K562 (cell line): ENCODE data around the gene RNF6. TPM values are rescaled to one million over a fixed set of nuclear protein-coding genes. Genes with fewer than 3 reads are reported as not detected.

Source experiments
- ATAC-seq: fragments of 200-7000 bp; cut with Tn5 transposase; 3 replicates; pipeline ENCODE4 v1.9.1; 2020; ENCODE audit warnings: moderate library complexity
- BruUV-seq: library from RNA; stranded (reverse); fragments of 400-500 nt; replicated peaks from 2 replicates; lab custom pipeline; 2021; lab: Mats Ljungman, UMichigan
- CTCF ChIA-PET: fragments of 300-600 bp; formaldehyde crosslinking; extraction: SDS; loops from one replicate; lab custom pipeline; 2021; ENCODE audit warnings: low intra/inter-chr PET ratio; lab: Yijun Ruan, JAX
- POLR2A ChIA-PET: fragments of 300-600, 350-650 bp; sonication (Branson Sonifier 250); formaldehyde crosslinking; extraction: SDS; loops from one replicate; lab custom pipeline; 2021; ENCODE audit warnings: antibody characterized with exemption, inconsistent platforms; lab: Yijun Ruan, JAX
- DNase-seq, 4 experiments: peaks; one replicate each; pipeline versions ENCODE4 v3.0.0 to v3.0.0-alpha.2; 2011 to 2018; ENCODE audit warnings: low spot score in 3 of 4, mixed read lengths in 3 of 4; ENCODE audit errors: extremely low read depth in 1 of 4
- FAIRE-seq: peaks from 2 replicates; lab custom pipeline; 2011; peaks lifted over from hg19 to GRCh38; lab: Jason Lieb, UNC
- H2AFZ ChIP-seq: 2 replicates; pipeline ENCODE4 v1.6.0; 2011; ENCODE audit warnings: low read depth, low read length, control low read depth, inconsistent platforms
- H3K27ac ChIP-seq: fragments of 200-600 bp; 3 replicates; pipeline ENCODE4 v1.8.0; 2011; ENCODE audit warnings: low read depth, mild to moderate bottlenecking, control low read depth, inconsistent platforms, low read length, moderate library complexity, mixed read lengths; ENCODE audit errors: extremely low read depth
- H3K27me3 ChIP-seq, 2 experiments: fragments of 300-600 bp in 1 of 2; 2 replicates in 1 of 2; 3 replicates in 1 of 2; pipeline versions ENCODE4 v1.6.0 to v1.8.0; 2011; ENCODE audit warnings: inconsistent platforms in 2 of 2, low read length in 2 of 2, mild to moderate bottlenecking in 1 of 2, mixed read lengths in 1 of 2, moderate library complexity in 1 of 2; ENCODE audit not compliant: control insufficient read depth in 2 of 2, insufficient read depth in 2 of 2
- H3K36me3 ChIP-seq: fragments of 300-600 bp; 3 replicates; pipeline ENCODE4 v1.8.0; 2011; ENCODE audit warnings: mild to moderate bottlenecking, low read length, inconsistent platforms; ENCODE audit not compliant: control insufficient read depth, insufficient read depth
- H3K4me1 ChIP-seq, 2 experiments: fragments of 200-600 bp in 1 of 2; replicated peaks in 1 of 2; 2 replicates in 1 of 2; 3 replicates in 1 of 2; pipeline versions ENCODE4 v1.5.1 to v1.8.0; 2011; ENCODE audit warnings: inconsistent platforms in 2 of 2, low read length in 2 of 2, mild to moderate bottlenecking in 1 of 2, mixed read lengths in 1 of 2, moderate library complexity in 1 of 2; ENCODE audit not compliant: control insufficient read depth in 2 of 2, insufficient read depth in 2 of 2
- H3K4me2 ChIP-seq: 2 replicates; pipeline ENCODE4 v1.6.1; 2011; ENCODE audit warnings: low read length, control low read depth, inconsistent platforms, mixed read lengths; ENCODE audit not compliant: insufficient read depth
- H3K4me3 ChIP-seq: fragments of 200-600 bp; sonication (generic), shearing (Covaris generic); 2 replicates; pipeline ENCODE4 v1.5.1; 2016; ENCODE audit warnings: control low read depth, inconsistent platforms
- H3K79me2 ChIP-seq: fragments of 200-600 bp; 3 replicates; pipeline ENCODE4 v1.8.0; 2011; ENCODE audit warnings: low read length, inconsistent platforms; ENCODE audit not compliant: control insufficient read depth, insufficient read depth
- H3K9ac ChIP-seq, 2 experiments: 2 replicates each; pipeline versions ENCODE4 v1.6.0 to v1.6.1; 2011; ENCODE audit warnings: low read depth in 2 of 2, low read length in 2 of 2, control low read depth in 1 of 2, inconsistent platforms in 1 of 2, mild to moderate bottlenecking in 1 of 2, mixed read lengths in 1 of 2; ENCODE audit not compliant: insufficient read depth in 1 of 2
- H3K9me1 ChIP-seq: one replicate; pipeline ENCODE4 v1.6.0; 2011; ENCODE audit warnings: inconsistent platforms, mild to moderate bottlenecking, low read length, moderate library complexity; ENCODE audit not compliant: control insufficient read depth, insufficient read depth
- H3K9me3 ChIP-seq: replicated peaks from 2 replicates; pipeline ENCODE4 v1.5.1; 2011; ENCODE audit warnings: low read depth, low read length, inconsistent platforms; ENCODE audit not compliant: control insufficient read depth, insufficient read depth
- H4K20me1 ChIP-seq: replicated peaks from 2 replicates; pipeline ENCODE4 v1.6.1; 2011; ENCODE audit warnings: low read length, inconsistent platforms, mixed read lengths; ENCODE audit not compliant: control insufficient read depth, insufficient read depth
- ATF3 ChIP-seq, 2 experiments: fragments of 450-650 bp in 1 of 2; sonication (generic) in 1 of 2; formaldehyde crosslinking in 1 of 2; IDR thresholded peaks in 1 of 2; conservative IDR thresholded peaks in 1 of 2; 2 replicates each; pipeline versions ENCODE4 v1.6.1 to v1.8.1; 2016 to 2023; ENCODE audit warnings: mild to moderate bottlenecking in 2 of 2, moderate library complexity in 2 of 2, inconsistent platforms in 1 of 2, missing genetic modification reagents in 1 of 2
- CGGBP1 ChIP-seq: fragments of 250-450 bp; sonication (Bioruptor Pico); IDR thresholded peaks from 2 replicates; pipeline ENCODE4 v1.9.0; 2021; ENCODE audit warnings: mild to moderate bottlenecking
- CHD4 ChIP-seq: fragments of 200-600 bp; sonication (generic); IDR thresholded peaks from 3 replicates; pipeline ENCODE4 v1.6.1; 2012; ENCODE audit warnings: low read depth, mild to moderate bottlenecking, mixed read lengths, low read length, inconsistent platforms; ENCODE audit not compliant: insufficient read depth, insufficient replicate concordance, poor library complexity, severe bottlenecking
- FOXA1 ChIP-seq: fragments of 450-650 bp; IDR thresholded peaks from 2 replicates; pipeline ENCODE4 v1.6.1; 2016; ENCODE audit warnings: mild to moderate bottlenecking, borderline replicate concordance
- HOMEZ ChIP-seq: fragments of 250-450 bp; sonication (Bioruptor Pico); IDR thresholded peaks from 2 replicates; pipeline ENCODE4 v1.4.0; 2020; ENCODE audit warnings: mild to moderate bottlenecking, moderate library complexity
- MIER1 ChIP-seq: fragments of 450-650 bp; IDR thresholded peaks from 2 replicates; pipeline ENCODE4 v1.6.1; 2016; ENCODE audit warnings: antibody characterized with exemption, mild to moderate bottlenecking, low read depth
- MXD1 ChIP-seq: fragments of 250-450 bp; sonication (Bioruptor Pico); IDR thresholded peaks from 2 replicates; pipeline ENCODE4 v1.8.0; 2021; ENCODE audit warnings: borderline replicate concordance, mild to moderate bottlenecking, moderate library complexity; ENCODE audit not compliant: poor library complexity, severe bottlenecking
- NEUROD1 ChIP-seq: fragments of 150-350 bp; IDR thresholded peaks from 2 replicates; pipeline ENCODE4 v1.6.1; 2014; ENCODE audit warnings: borderline replicate concordance, low read length, low read depth; ENCODE audit not compliant: partially characterized antibody
- NONO ChIP-seq, 2 experiments: fragments of 200-400 bp in 1 of 2; fragments of 450-650 bp in 1 of 2; formaldehyde crosslinking in 1 of 2; IDR thresholded peaks; 2 replicates each; pipeline ENCODE4 v1.6.1; 2017; ENCODE audit warnings: low read depth in 2 of 2, mild to moderate bottlenecking in 2 of 2, moderate library complexity in 2 of 2, low read length in 1 of 2
- NR0B1 ChIP-seq: fragments of 450-650 bp; IDR thresholded peaks from one replicate; pipeline ENCODE4 v1.6.1; 2018; ENCODE audit warnings: mild to moderate bottlenecking, moderate library complexity; ENCODE audit not compliant: partially characterized antibody
- PTTG1 ChIP-seq: fragments of 450-650 bp; IDR thresholded peaks from 2 replicates; pipeline ENCODE4 v1.6.1; 2016; ENCODE audit warnings: low read depth, mild to moderate bottlenecking, missing genetic modification characterization, missing compliant biosample characterization
- RHOXF2B ChIP-seq: fragments of 250-450 bp; sonication (Bioruptor Pico); conservative IDR thresholded peaks from 2 replicates; pipeline ENCODE4 v1.5.1; 2021
- ZNF140 ChIP-seq: fragments of 250-450 bp; sonication (Bioruptor Pico); IDR thresholded peaks from 2 replicates; pipeline ENCODE4 v1.8.0; 2021; ENCODE audit warnings: moderate library complexity, mild to moderate bottlenecking, inconsistent platforms
- ZZZ3 ChIP-seq: fragments of 450-650 bp; IDR thresholded peaks from 2 replicates; pipeline ENCODE4 v1.6.1; 2016; ENCODE audit warnings: antibody characterized with exemption, mild to moderate bottlenecking, moderate library complexity
- WGBS: fragments of 100-300 bp; shearing (Covaris generic); methylation state at CpG from one replicate; pipeline ENCODE4 v1.1.6; 2016; ENCODE audit warnings: low coverage, mixed read lengths; ENCODE audit not compliant: insufficient coverage; ENCODE audit errors: missing lambda C conversion rate; 5-methylcytosine and 5-hydroxymethylcytosine counted together
- in situ Hi-C: fragments of 300-500 bp; cut with MboI; formaldehyde crosslinking; loops from 4 replicates; pipeline ENCODE4 v1.15.0; 2018; ENCODE audit warnings: inconsistent platforms, mixed read lengths
- intact Hi-C: fragments of 100-400 bp; cut with micrococcal nuclease; formaldehyde crosslinking; loops from 2 replicates; pipeline ENCODE4 v1.14.2; 2022
- polyA plus RNA-seq, 8 experiments: library from polyadenylated mRNA; depleted of rRNA in 4 of 8; stranded (reverse) in 5 of 8; unstranded in 3 of 8; fragments of >200 nt; fragmentation: Nextera tagmentation in 2 of 8; fragmentation: Illumina TruSeq in 1 of 8; extraction: Ambion mirVana in 2 of 8; extraction: Trizol in 1 of 8; gene quantifications; 2 replicates each; pipeline versions ENCODE4 v1.2.1 to v1.2.3, GENCODE V29; 2011 to 2014; ENCODE audit warnings: inconsistent platforms in 1 of 8, missing spikeins in 1 of 8
- total RNA-seq, 7 experiments: library from RNA; depleted of rRNA in 6 of 7; stranded (reverse); fragments of >200 nt in 6 of 7; fragmentation: Illumina TruSeq in 2 of 7; extraction: Trizol in 2 of 7; gene quantifications; 2 replicates each; pipeline versions ENCODE4 v1.2.1 to v1.2.3, GENCODE V29; 2011 to 2021; ENCODE audit warnings: low replicate concordance in 1 of 7

The RNF6 gene
- total and polyA plus RNA-seq, 9 of the 15 experiments (the other 6 are each of a cell fraction or from before 2014, with no cell fraction given), result 12.0 to 31.4 (median 22.3) TPM

GRCh38 chr13:26186995-26187394, 35.1 kb downstream of the RNF6 start:
- no peaks in the 10 kb centered on the region for H3K36me3 ChIP-seq
- ATAC-seq (no peak), FAIRE-seq (no peak), DNase-seq (no peak)
- ChIA-PET CTCF (interaction anchor here (0.6 to 0.7 kb wide), 2 partner anchors 274 to 611 kb away, joined by 3 to 4 read pairs; no protein-coding TSS in a partner anchor), POLR2A (no interaction called here)
- no peaks in the 10 kb centered on the region for H3K27me3 ChIP-seq
- H3K4me1 ChIP-seq, result peaks cover 3 to 11% of the 10 kb centered on the region in 2 experiments; a peak in 2 of 5 replicates
- H3K27ac ChIP-seq, result no peak overlapping the region
- in situ Hi-C loops (loop anchor here (10.0 to 25.0 kb wide), 2 partner anchors 438 to 750 kb away; no protein-coding TSS in a partner anchor), intact Hi-C loops (no loop called here)
- no TSS peak for BruUV-seq
- H3K4me3 ChIP-seq, result no peak overlapping the region
- H3K79me2 ChIP-seq, result no peaks in the 10 kb centered on the region
- no peak overlapping the region; the same call in 1 of the 2 replicates for H3K4me2 ChIP-seq
- H3K9ac ChIP-seq, result no peak overlapping the region
- no peaks in the 10 kb centered on the region for H3K9me3 ChIP-seq
- H2AFZ ChIP-seq, result peak overlapping the region; percentile 4; the same call in 1 of the 2 replicates
- no peaks in the 10 kb centered on the region for H3K9me1 ChIP-seq
- no peaks in the 10 kb centered on the region for H4K20me1 ChIP-seq
- 92% methylated on average over 2 of the region's 22 CpGs for WGBS
- no peak for TF ChIP-seq FOXA1
- no peak for TF ChIP-seq MIER1
- TF ChIP-seq PTTG1, result no peak
- no peak for TF ChIP-seq CHD4
- TF ChIP-seq CGGBP1 (CRISPR knock-in tag), result no peak
- no peak for TF ChIP-seq ZNF140
- no peak for TF ChIP-seq RHOXF2B (CRISPR knock-in tag)
- TF ChIP-seq HOMEZ (CRISPR knock-in tag), result no peak
- no peak for TF ChIP-seq NEUROD1
- no peak for TF ChIP-seq ZZZ3
- no peak for TF ChIP-seq NONO (IDR thresholded peaks at IDR 0.05; ENCODE audit: low read depth in 2 of 2, low read length in 1 of 2)
- TF ChIP-seq MXD1, result no peak
- TF ChIP-seq ATF3 (IDR thresholded peaks at IDR 0.05), result no peak
- no peak for TF ChIP-seq ATF3 (CRISPR knock-in tag; conservative IDR thresholded peaks at IDR 0.05)
- no peak for TF ChIP-seq NR0B1
